Lower leg skin (tissue), 4 donors: ENCODE results near the gene EVI5L. TPM values are rescaled to one million over a fixed set of nuclear protein-coding genes. Genes with fewer than 3 reads are reported as not detected.
A peak's percentile ranks its signal among the peaks of the same experiment; 100 is the strongest.

Source experiments
- DNase-seq, 2 donors: peaks; one replicate each; pipeline ENCODE4 v3.0.0-alpha.2; 2019; ENCODE audit warnings: low spot score in 2 of 2
- H3K4me3 ChIP-seq: fragments of 200-600 bp; sonication (generic); 2 replicates; pipeline ENCODE4 v1.5.1; 2017; ENCODE audit warnings: mild to moderate bottlenecking, low read depth; ENCODE audit not compliant: poor library complexity, severe bottlenecking
- POLR2A ChIP-seq, 2 donors: fragments of 450-650 bp; IDR thresholded peaks; one replicate each; pipeline ENCODE4 v1.6.1; 2016 to 2017; ENCODE audit warnings: antibody characterized with exemption in 2 of 2, mild to moderate bottlenecking in 1 of 2, moderate library complexity in 1 of 2
- WGBS, 2 donors: methylation state at CpG; one replicate each; pipeline ENCODE4 v1.1.5; 2018; 5-methylcytosine and 5-hydroxymethylcytosine counted together
- intact Hi-C: fragments of 100-400 bp; cut with DNase I; formaldehyde crosslinking; loops from one replicate; pipeline ENCODE4 v1.15.0; 2023; ENCODE audit warnings: low total_unique reads
- total RNA-seq, 4 donors: library from RNA; depleted of rRNA; stranded (reverse); fragments of >200 nt; gene quantifications; one replicate each; pipeline ENCODE4 v1.1.0, GENCODE V29; 2016
- TF ChIP-seq, protein P1 (sequence below), 3 donors: fragments of 450-650 bp; IDR thresholded peaks; one replicate each; pipeline ENCODE4 v1.5.1; 2016; ENCODE audit warnings: antibody characterized with exemption in 3 of 3, mild to moderate bottlenecking in 3 of 3, moderate library complexity in 2 of 3

Gene EVI5L
- total RNA-seq, 4 donors from 2014 or later, result 16.2 to 23.3 (median 20.0) TPM

- TF ChIP-seq POLR2A (IDR thresholded peaks at IDR 0.05), result no peak
- TF ChIP-seq, protein P1, sequence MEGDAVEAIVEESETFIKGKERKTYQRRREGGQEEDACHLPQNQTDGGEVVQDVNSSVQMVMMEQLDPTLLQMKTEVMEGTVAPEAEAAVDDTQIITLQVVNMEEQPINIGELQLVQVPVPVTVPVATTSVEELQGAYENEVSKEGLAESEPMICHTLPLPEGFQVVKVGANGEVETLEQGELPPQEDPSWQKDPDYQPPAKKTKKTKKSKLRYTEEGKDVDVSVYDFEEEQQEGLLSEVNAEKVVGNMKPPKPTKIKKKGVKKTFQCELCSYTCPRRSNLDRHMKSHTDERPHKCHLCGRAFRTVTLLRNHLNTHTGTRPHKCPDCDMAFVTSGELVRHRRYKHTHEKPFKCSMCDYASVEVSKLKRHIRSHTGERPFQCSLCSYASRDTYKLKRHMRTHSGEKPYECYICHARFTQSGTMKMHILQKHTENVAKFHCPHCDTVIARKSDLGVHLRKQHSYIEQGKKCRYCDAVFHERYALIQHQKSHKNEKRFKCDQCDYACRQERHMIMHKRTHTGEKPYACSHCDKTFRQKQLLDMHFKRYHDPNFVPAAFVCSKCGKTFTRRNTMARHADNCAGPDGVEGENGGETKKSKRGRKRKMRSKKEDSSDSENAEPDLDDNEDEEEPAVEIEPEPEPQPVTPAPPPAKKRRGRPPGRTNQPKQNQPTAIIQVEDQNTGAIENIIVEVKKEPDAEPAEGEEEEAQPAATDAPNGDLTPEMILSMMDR (IDR thresholded peaks at IDR 0.05), result no peak
Observed at GRCh38 chr19:7829166-7829520, 875 bp upstream of the EVI5L start.

GRCh38 chr19:7830272-7830771, 304 bp downstream of the EVI5L start:
- peak overlapping the region; percentile 33 for H3K4me3 ChIP-seq
- no peak for TF ChIP-seq POLR2A (IDR thresholded peaks at IDR 0.05)
- TF ChIP-seq, protein P1 (IDR thresholded peaks at IDR 0.05), result no peak
- WGBS, 2 donors, result 0 to 3% methylated on average over 3 to 6 of the region's 53 CpGs
- intact Hi-C loops, result no loop called here
- no peak for DNase-seq

More at GRCh38 chr19:7829166-7829520, 875 bp upstream of the EVI5L start:
- DNase-seq, result no peak
- 6% methylated on average over 18 of the region's 18 CpGs for WGBS, 2 donors
- intact Hi-C loops, result no loop called here
- no peak overlapping the region for H3K4me3 ChIP-seq

GRCh38 chr19:7830823-7831222, 805 bp downstream of the EVI5L start:
- intact Hi-C loops, result no loop called here
- WGBS, 2 donors, result 34% methylated on average over 6 to 7 of the region's 7 CpGs
- no peak overlapping the region for H3K4me3 ChIP-seq
- TF ChIP-seq, protein P1 (IDR thresholded peaks at IDR 0.05), result no peak
- TF ChIP-seq POLR2A (IDR thresholded peaks at IDR 0.05), result no peak
- DNase-seq, result no peak

DNA sequence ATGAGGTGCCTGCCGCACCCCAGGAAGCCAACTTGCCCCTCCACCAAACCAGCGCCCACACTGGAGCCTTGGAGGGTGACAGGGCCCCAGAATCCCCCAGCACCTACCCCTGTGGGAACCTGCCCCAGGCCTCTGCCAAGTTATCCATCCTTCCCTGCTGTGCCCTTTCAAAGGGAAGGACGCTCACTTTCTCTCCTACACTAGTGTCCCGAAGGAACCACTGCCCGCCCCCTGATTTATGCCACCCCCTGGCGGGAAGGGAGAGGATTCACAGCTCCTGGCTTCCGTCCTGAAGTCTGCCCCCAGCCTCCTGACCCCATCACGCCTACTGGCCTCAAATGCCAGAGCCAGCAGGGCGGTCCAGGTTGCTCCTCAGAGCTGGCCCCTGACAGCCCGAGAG, 1.4 kb downstream of the EVI5L start:
- DNase-seq, result no peak
- TF ChIP-seq, protein P1 (IDR thresholded peaks at IDR 0.05), result no peak
- TF ChIP-seq POLR2A (IDR thresholded peaks at IDR 0.05), result no peak
- no peak overlapping the region for H3K4me3 ChIP-seq
- intact Hi-C loops, result no loop called here
- 62% methylated on average over 10 of the region's 10 CpGs for WGBS, 2 donors

DNA sequence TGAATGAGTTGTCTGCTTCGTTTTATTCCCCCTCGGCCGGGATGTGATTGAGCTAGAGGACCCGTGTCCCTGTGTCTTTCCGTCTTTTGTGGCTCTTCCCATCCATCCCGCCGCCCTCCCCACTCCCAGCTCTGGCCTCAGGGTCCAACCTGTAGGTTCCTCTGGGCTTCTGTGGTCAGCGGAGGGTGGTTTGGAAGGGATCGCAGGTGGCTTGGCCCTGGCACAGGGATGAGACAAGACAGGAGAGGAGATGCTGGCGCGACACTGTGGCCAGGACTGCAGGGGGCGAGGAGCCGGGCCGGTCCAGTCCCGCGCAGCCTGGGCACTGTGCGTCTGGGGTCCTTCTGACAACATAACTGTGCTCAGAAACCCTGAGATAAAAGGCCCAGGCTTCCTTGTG, 2.0 kb downstream of the EVI5L start:
- 76 to 81% methylated on average over 14 to 17 of the region's 17 CpGs for WGBS, 2 donors
- intact Hi-C loops, result no loop called here
- no peak for DNase-seq
- TF ChIP-seq POLR2A (IDR thresholded peaks at IDR 0.05), result no peak
- TF ChIP-seq, protein P1 (IDR thresholded peaks at IDR 0.05), result no peak
- no peak overlapping the region for H3K4me3 ChIP-seq

DNA sequence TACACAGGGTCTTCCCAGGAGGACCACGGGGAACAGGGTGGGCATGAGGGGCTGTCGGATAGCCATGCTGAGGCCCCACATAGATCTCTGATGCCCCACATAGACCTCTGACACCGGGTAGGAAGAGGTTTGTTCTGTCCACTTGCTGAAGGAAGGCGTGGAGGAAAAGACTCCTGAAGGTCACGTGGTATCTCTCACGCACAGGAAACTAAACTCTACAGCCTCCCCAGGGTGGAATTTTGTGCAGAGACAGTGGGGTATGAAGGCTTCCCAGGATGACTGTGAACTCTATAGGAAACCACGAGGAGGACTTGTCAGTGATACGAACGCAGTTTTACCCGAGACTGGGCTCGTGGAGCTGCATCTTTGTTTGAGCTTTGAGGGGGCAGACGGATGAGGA, 2.8 kb downstream of the EVI5L start:
- H3K4me3 ChIP-seq, result no peak overlapping the region
- TF ChIP-seq POLR2A (IDR thresholded peaks at IDR 0.05), result no peak
- TF ChIP-seq, protein P1 (IDR thresholded peaks at IDR 0.05), result no peak
- WGBS, 2 donors, result 54 to 57% methylated on average over 12 of the region's 12 CpGs
- intact Hi-C loops, result no loop called here
- no peak for DNase-seq
